ENCODE measurements around the gene UBL7.
A peak's percentile ranks its signal among the peaks of the same experiment; 100 is the strongest.

The UBL7 gene

GRCh38 chr15:74438206-74438605 is 22.8 kb downstream of the UBL7 start:
- DNase-seq = no peak

- DNase-seq = no peak
Measured at GRCh38 chr15:74434263-74435136, 26.5 kb downstream of the UBL7 start.

GRCh38 chr15:74433592-74434262 is 27.2 kb downstream of the UBL7 start, which contains the start of gene SEMA7A:
Gene SEMA7A, minus strand, starts transcription at chr15:74433958. Its CDS starts 40 bp downstream, at chr15:74433918.
- DNase-seq = peak; percentile 48

GRCh38 chr15:74432968-74433591 is 27.9 kb downstream of the UBL7 start:
- no peak for DNase-seq

- DNase-seq = no peak
Measured at GRCh38 chr15:74432271-74432967, 28.5 kb downstream of the UBL7 start.

- no peak for DNase-seq
Measured at GRCh38 chr15:74431645-74432044, 29.3 kb downstream of the UBL7 start.

- DNase-seq = no peak
Measured at GRCh38 chr15:74431116-74431515, 29.8 kb downstream of the UBL7 start.

- no peak for DNase-seq
Measured at GRCh38 chr15:74430510-74430951, 30.4 kb downstream of the UBL7 start.

GRCh38 chr15:74429781-74430400 is 31.1 kb downstream of the UBL7 start:
- DNase-seq = no peak

- no peak for DNase-seq
Measured at GRCh38 chr15:74428970-74429780, 31.8 kb downstream of the UBL7 start.

GRCh38 chr15:74428442-74428787 is 32.5 kb downstream of the UBL7 start:
- no peak for DNase-seq

GRCh38 chr15:74427607-74428441 is 33.1 kb downstream of the UBL7 start:
- DNase-seq = no peak

- no peak for DNase-seq
Measured at GRCh38 chr15:74426404-74427281, 34.3 kb downstream of the UBL7 start.

GRCh38 chr15:74425630-74426029 is 35.3 kb downstream of the UBL7 start:
- no peak for DNase-seq

GRCh38 chr15:74424901-74425528 is 35.9 kb downstream of the UBL7 start:
- DNase-seq = no peak

GRCh38 chr15:74423431-74424257 is 37.3 kb downstream of the UBL7 start:
- DNase-seq = no peak

- DNase-seq = no peak
Measured at GRCh38 chr15:74422652-74423430, 38.1 kb downstream of the UBL7 start.

Measured in effector CD4-positive, alpha-beta T cell (primary cell).